Sigmoid colon (tissue), 7 donors: ENCODE results near the gene B3GAT1. TPM values are rescaled to one million over a fixed set of nuclear protein-coding genes. Genes with fewer than 3 reads are reported as not detected.

Experiments used
- DNase-seq: peaks from one replicate; pipeline ENCODE4 v3.0.0-alpha.2; 2019
- H3K27ac ChIP-seq, 4 donors: fragments of 200-600 bp; sonication (generic); one replicate each; pipeline ENCODE4 v1.5.1; 2016 to 2019; ENCODE audit warnings: mild to moderate bottlenecking in 1 of 4
- H3K27me3 ChIP-seq, 3 donors: fragments of 200-600 bp; sonication (generic); one replicate each; pipeline ENCODE4 v1.5.1; 2019; ENCODE audit warnings: mild to moderate bottlenecking in 1 of 3
- H3K36me3 ChIP-seq, 4 donors: fragments of 200-600 bp; sonication (generic); one replicate each; pipeline ENCODE4 v1.5.1; 2016 to 2019
- H3K4me1 ChIP-seq, 4 donors: fragments of 200-600 bp; sonication (generic); one replicate each; pipeline ENCODE4 v1.5.1; 2017 to 2019
- H3K4me3 ChIP-seq, 4 donors: fragments of 200-600 bp; sonication (generic); one replicate each; pipeline ENCODE4 v1.5.1; 2017 to 2019; ENCODE audit warnings: mild to moderate bottlenecking in 2 of 4, moderate library complexity in 1 of 4
- H3K9me3 ChIP-seq, 4 donors: fragments of 200-600 bp in 3 of 4; sonication (generic) in 3 of 4; one replicate each; pipeline versions ENCODE4 v1.5.1 to v1.6.1; 2013 to 2019
- CTCF ChIP-seq, 4 experiments: fragments of 450-650 bp in 3 of 4; fragments of 200-600 bp in 1 of 4; IDR thresholded peaks; one replicate each; pipeline ENCODE4 v1.5.1; 2016 to 2019; ENCODE audit warnings: antibody characterized with exemption in 4 of 4, mild to moderate bottlenecking in 3 of 4, moderate library complexity in 2 of 4
- EP300 ChIP-seq, 4 donors: sonication (generic); formaldehyde crosslinking; IDR thresholded peaks; one replicate each; pipeline ENCODE4 v1.6.1; 2017; ENCODE audit warnings: antibody characterized with exemption in 4 of 4
- POLR2A ChIP-seq, 2 donors: fragments of 450-650 bp; IDR thresholded peaks; one replicate each; pipeline ENCODE4 v1.6.1; 2016; ENCODE audit warnings: antibody characterized with exemption in 2 of 2, mild to moderate bottlenecking in 2 of 2, moderate library complexity in 2 of 2
- POLR2AphosphoS5 ChIP-seq, 4 donors: sonication (generic); formaldehyde crosslinking; IDR thresholded peaks; one replicate each; pipeline ENCODE4 v1.6.1; 2017; ENCODE audit warnings: antibody characterized with exemption in 4 of 4
- WGBS, 2 donors: extraction: QIAGEN DNeasy Blood & Tissue Kit; methylation state at CpG; one replicate each; pipeline ENCODE4 v1.1.7; 2013; 5-methylcytosine and 5-hydroxymethylcytosine counted together
- intact Hi-C: fragments of 100-400 bp; cut with DNase I; formaldehyde crosslinking; loops from one replicate; pipeline ENCODE4 v1.15.1; 2023
- polyA plus RNA-seq, 3 donors: library from polyadenylated mRNA; stranded (reverse); fragments of 200-250 nt; gene quantifications; one replicate each; pipeline ENCODE4 v1.2.3, GENCODE V29; 2013
- total RNA-seq, 4 donors: library from RNA; depleted of rRNA; stranded (reverse); fragments of >200 nt; gene quantifications; one replicate each; pipeline ENCODE4 v1.1.0, GENCODE V29; 2016
- donor health status: healthy with polysubstance abuse.
- donor health status: Bipolar disorder and iron deficiency.
- donor health status: healthy.

The B3GAT1 gene
- total and polyA plus RNA-seq, 7 donors = 0.16 to 0.63 (median 0.27) TPM; not detected in 3

- H3K9me3 ChIP-seq = peaks cover 0 to 3% (median 0%) of the 10 kb centered on the region in 4 donors
- H3K27me3 ChIP-seq = peaks cover 0 to 61% (median 0%) of the 10 kb centered on the region in 3 donors
- no peak overlapping the region for H3K4me3 ChIP-seq
- no peak for DNase-seq
- TF ChIP-seq POLR2A (IDR thresholded peaks at IDR 0.05) = no peak
- no peak for TF ChIP-seq CTCF (IDR thresholded peaks at IDR 0.05)
- no peak overlapping the region for H3K27ac ChIP-seq
- intact Hi-C loops = no loop called here
- H3K4me1 ChIP-seq = no peaks in the 10 kb centered on the region
- H3K36me3 ChIP-seq = no peaks in the 10 kb centered on the region
- WGBS, 2 donors = 86 to 87% methylated on average over 8 of the region's 8 CpGs
Observed at GRCh38 chr11:134399293-134399654, 12.8 kb downstream of the B3GAT1 start.

GRCh38 chr11:134398644-134399292, 13.3 kb downstream of the B3GAT1 start:
- no peak for DNase-seq
- intact Hi-C loops = no loop called here
- TF ChIP-seq EP300 (IDR thresholded peaks at IDR 0.05) (no peak), CTCF (IDR thresholded peaks at IDR 0.05) (no peak)
- Histone ChIP-seq H3K4me3 (no peak overlapping the region), H3K27ac (no peak overlapping the region), H3K27me3 (peaks cover 0 to 66% (median 0%) of the 10 kb centered on the region in 3 donors), H3K36me3 (no peaks in the 10 kb centered on the region), H3K4me1 (no peaks in the 10 kb centered on the region), H3K9me3 (peaks cover 0 to 3% (median 0%) of the 10 kb centered on the region in 4 donors)
- WGBS, 2 donors = 67 to 76% methylated on average over 13 of the region's 13 CpGs

GRCh38 chr11:134398079-134398444, 14.0 kb downstream of the B3GAT1 start:
- Histone ChIP-seq H3K27me3 (peaks cover 0 to 64% (median 0%) of the 10 kb centered on the region in 3 donors), H3K36me3 (no peaks in the 10 kb centered on the region), H3K9me3 (peaks cover 0 to 3% (median 0%) of the 10 kb centered on the region in 4 donors), H3K27ac (no peak overlapping the region), H3K4me3 (no peak overlapping the region), H3K4me1 (no peaks in the 10 kb centered on the region)
- WGBS, 2 donors = 53 to 77% methylated on average over 11 of the region's 11 CpGs
- TF ChIP-seq EP300 (IDR thresholded peaks at IDR 0.05) (no peak), POLR2AphosphoS5 (IDR thresholded peaks at IDR 0.05) (no peak), POLR2A (IDR thresholded peaks at IDR 0.05) (no peak), CTCF (IDR thresholded peaks at IDR 0.05) (no peak)
- intact Hi-C loops = no loop called here
- DNase-seq = no peak

- intact Hi-C loops = no loop called here
- DNase-seq = no peak
- WGBS, 2 donors = 87 to 90% methylated on average over 18 of the region's 18 CpGs
- Histone ChIP-seq H3K9me3 (peaks cover 0 to 3% (median 0%) of the 10 kb centered on the region in 4 donors), H3K27me3 (peaks cover 0 to 67% (median 0%) of the 10 kb centered on the region in 3 donors), H3K4me3 (no peak overlapping the region), H3K27ac (no peak overlapping the region), H3K36me3 (no peaks in the 10 kb centered on the region), H3K4me1 (no peaks in the 10 kb centered on the region)
- TF ChIP-seq POLR2AphosphoS5 (IDR thresholded peaks at IDR 0.05) = no peak
Observed at GRCh38 chr11:134397304-134398078, 14.6 kb downstream of the B3GAT1 start.

- no peak for TF ChIP-seq CTCF (IDR thresholded peaks at IDR 0.05)
- no peak for TF ChIP-seq POLR2A (IDR thresholded peaks at IDR 0.05)
- TF ChIP-seq EP300 (IDR thresholded peaks at IDR 0.05) = no peak
- TF ChIP-seq POLR2AphosphoS5 (IDR thresholded peaks at IDR 0.05) = no peak
- 48 to 62% methylated on average over 12 of the region's 12 CpGs for WGBS, 2 donors
Observed at GRCh38 chr11:134395002-134395401, 17.0 kb downstream of the B3GAT1 start.

More at GRCh38 chr11:134395002-134395401, 17.0 kb downstream of the B3GAT1 start:
- Histone ChIP-seq H3K9me3 (no peaks in the 10 kb centered on the region), H3K27ac (no peak overlapping the region), H3K27me3 (peaks cover 0 to 72% (median 0%) of the 10 kb centered on the region in 3 donors), H3K4me1 (no peaks in the 10 kb centered on the region), H3K4me3 (no peak overlapping the region), H3K36me3 (no peaks in the 10 kb centered on the region)
- intact Hi-C loops = no loop called here
- DNase-seq = no peak
